CD4-positive, alpha-beta memory T cell (primary cell): Measurements from ENCODE around the gene MZT2A. TPM values are rescaled to one million over a fixed set of nuclear protein-coding genes. Genes with fewer than 3 reads are reported as not detected.
"Not testable (repeated sequence)": the region's sequence is repeated elsewhere in the genome, so short reads cannot be mapped to it uniquely, and the experiment has no call there.

ENCODE experiments used
- CTCF ChIA-PET: fragments of 350-600 bp; sonication (Branson Sonifier 250); formaldehyde crosslinking; loops from one replicate; lab custom pipeline; 2021; ENCODE audit warnings: inconsistent platforms; ENCODE audit not compliant: partially characterized antibody; lab: Charles Lee
- POLR2A ChIA-PET: fragments of 350-600 bp; sonication (Branson Sonifier 250); formaldehyde crosslinking; loops from one replicate; lab custom pipeline; 2021; ENCODE audit not compliant: partially characterized antibody; lab: Charles Lee
- DNase-seq, 5 donors: peaks; one replicate each; pipeline versions ENCODE4 v3.0.0 to v3.0.0-alpha.2; 2020 to 2022; ENCODE audit warnings: mixed read lengths in 1 of 5
- H3K27ac ChIP-seq: one replicate; pipeline ENCODE4 v1.7.0; 2013; ENCODE audit warnings: low read depth, low read length
- H3K27me3 ChIP-seq: 2 replicates; pipeline ENCODE4 v1.7.0; 2013; ENCODE audit warnings: mild to moderate bottlenecking, low read length, moderate library complexity; ENCODE audit not compliant: insufficient read depth
- H3K36me3 ChIP-seq: 2 replicates; pipeline ENCODE4 v1.7.0; 2013; ENCODE audit warnings: mild to moderate bottlenecking, low read length, moderate library complexity; ENCODE audit not compliant: insufficient read depth
- H3K4me1 ChIP-seq: 2 replicates; pipeline ENCODE4 v1.7.0; 2013; ENCODE audit warnings: mild to moderate bottlenecking, low read length, moderate library complexity; ENCODE audit not compliant: insufficient read depth
- H3K4me3 ChIP-seq, 2 donors: one replicate each; pipeline ENCODE4 v1.7.0; 2013; ENCODE audit warnings: low read length in 2 of 2, mild to moderate bottlenecking in 1 of 2
- H3K9me3 ChIP-seq, 2 donors: one replicate each; pipeline ENCODE4 v1.7.0; 2013; ENCODE audit warnings: low read length in 2 of 2, control low read depth in 1 of 2; ENCODE audit not compliant: control insufficient read depth in 1 of 2
- H3K27ac Mint-ChIP-seq, 7 donors: one replicate each; pipeline ENCODE4 v1.8.0; 2020 to 2021; ENCODE audit warnings: mixed read lengths in 7 of 7, mild to moderate bottlenecking in 6 of 7, inconsistent platforms in 3 of 7, moderate library complexity in 3 of 7
- H3K27me3 Mint-ChIP-seq, 2 donors: one replicate each; pipeline ENCODE4 v1.8.0; 2020 to 2021; ENCODE audit warnings: mixed read lengths in 2 of 2
- H3K36me3 Mint-ChIP-seq, 2 donors: one replicate each; pipeline ENCODE4 v1.8.0; 2020 to 2021; ENCODE audit warnings: mixed read lengths in 2 of 2, inconsistent platforms in 1 of 2, mild to moderate bottlenecking in 1 of 2
- H3K4me1 Mint-ChIP-seq, 4 donors: one replicate each; pipeline ENCODE4 v1.8.0; 2020 to 2021; ENCODE audit warnings: mixed read lengths in 4 of 4, mild to moderate bottlenecking in 1 of 4
- H3K4me3 Mint-ChIP-seq, 8 donors: one replicate each; pipeline ENCODE4 v1.8.0; 2020 to 2021; ENCODE audit warnings: mixed read lengths in 8 of 8, mild to moderate bottlenecking in 7 of 8, moderate library complexity in 6 of 8, inconsistent platforms in 3 of 8
- H3K9me3 Mint-ChIP-seq, 8 donors: one replicate each; pipeline ENCODE4 v1.8.0; 2020 to 2021; ENCODE audit warnings: mixed read lengths in 8 of 8, mild to moderate bottlenecking in 5 of 8, inconsistent platforms in 3 of 8, moderate library complexity in 1 of 8
- intact Hi-C: fragments of 100-400 bp; cut with micrococcal nuclease; formaldehyde crosslinking; loops from one replicate; pipeline ENCODE4 v1.15.1; 2023
- polyA plus RNA-seq, 2 donors: library from polyadenylated mRNA; unstranded; fragments of 300-500 nt; fragmentation: Illumina TruSeq; gene quantifications; one replicate each; pipeline ENCODE4 v1.2.3, GENCODE V29; 2021
- total RNA-seq, 2 experiments: library from RNA; stranded (reverse); gene quantifications; one replicate each; pipeline ENCODE4 v1.2.3, GENCODE V29; 2021

Gene MZT2A
- total and polyA plus RNA-seq, 4 experiments from 2014 or later, result 97.6 to 126 (median 112) TPM

DNA sequence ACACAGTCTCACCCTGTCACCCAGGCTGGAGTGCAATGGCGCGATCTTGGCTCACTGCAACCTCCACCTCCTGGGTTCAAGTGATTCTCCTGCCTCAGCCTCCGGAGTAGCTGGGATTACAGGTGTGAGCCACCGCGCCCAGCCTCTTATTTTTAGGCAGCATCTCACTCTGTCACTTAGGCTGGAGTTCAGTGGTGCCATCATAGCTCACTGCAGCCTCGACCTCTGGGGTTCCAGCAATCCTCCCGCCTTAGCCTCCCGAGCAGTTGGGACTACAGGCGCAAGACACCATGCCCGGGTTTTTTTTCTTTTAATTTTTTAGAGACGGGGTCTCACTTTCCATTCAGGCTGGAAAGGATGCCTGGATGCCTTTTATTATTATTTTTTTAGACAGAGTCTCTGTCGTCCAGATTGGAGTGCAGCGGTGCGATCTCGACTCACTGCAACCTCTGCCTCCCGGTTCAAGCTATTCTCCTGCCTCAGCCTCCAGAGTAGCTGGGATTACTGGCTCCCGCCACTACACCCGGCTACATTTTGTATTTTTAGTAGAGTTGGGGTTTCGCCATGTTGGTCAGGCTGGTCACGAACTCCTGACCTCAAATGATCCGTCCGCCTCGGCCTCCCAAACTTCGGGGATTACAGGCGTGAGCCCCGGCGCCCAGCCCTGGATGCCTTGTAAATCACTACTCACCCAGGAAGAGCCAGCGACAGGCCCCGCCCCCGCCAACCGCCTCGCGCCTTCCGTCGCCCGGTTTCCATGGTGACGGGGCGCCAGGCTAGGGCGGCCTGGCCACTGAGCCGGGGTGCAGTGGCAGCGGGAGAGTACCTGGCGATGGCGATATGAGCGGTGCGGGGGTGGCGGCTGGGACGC, 35.2 kb upstream of the MZT2A start, which contains the start of gene CCDC74A:
Gene CCDC74A (plus strand): TSS at position 758 of the 871 bp plus-strand sequence. CDS start 83 bp downstream, at position 841.
- H3K36me3 Mint-ChIP-seq, H3K27me3 Mint-ChIP-seq, H3K27ac ChIP-seq, H3K36me3 ChIP-seq, H3K27me3 ChIP-seq, H3K9me3 ChIP-seq, H3K4me1 ChIP-seq, H3K9me3 Mint-ChIP-seq: not testable (repeated sequence)
- intact Hi-C loops, result loop anchor here (1.0 kb wide), 1 partner anchor 35 kb away; the partner anchor contains the start of gene MZT2A
- H3K4me1 Mint-ChIP-seq, result peaks cover 0 to 19% (median 6%) of the 10 kb centered on the region in 4 donors
- CTCF ChIA-PET, result interaction anchor here (1.3 kb wide), 1 partner anchor 35 kb away, joined by 8 read pairs; the partner anchor contains the start of gene MZT2A
- POLR2A ChIA-PET, result interaction anchor here (0.7 to 1.3 kb wide), 2 partner anchors 35 to 1345 kb away, joined by 3 to 11 read pairs; partner anchors contain the start of genes MZT2A and MZT2B
- DNase-seq, result peak; percentile 80 to 83 (median 82)
- H3K4me3 ChIP-seq, result peak within 1 kb of the TSS in 1 of 2 donors; percentile 28
- H3K4me3 Mint-ChIP-seq, result peak within 1 kb of the TSS; percentile 83 to 94 (median 90)
- peak within 1 kb of the TSS; percentile 80 to 94 (median 85) for H3K27ac Mint-ChIP-seq

DNA sequence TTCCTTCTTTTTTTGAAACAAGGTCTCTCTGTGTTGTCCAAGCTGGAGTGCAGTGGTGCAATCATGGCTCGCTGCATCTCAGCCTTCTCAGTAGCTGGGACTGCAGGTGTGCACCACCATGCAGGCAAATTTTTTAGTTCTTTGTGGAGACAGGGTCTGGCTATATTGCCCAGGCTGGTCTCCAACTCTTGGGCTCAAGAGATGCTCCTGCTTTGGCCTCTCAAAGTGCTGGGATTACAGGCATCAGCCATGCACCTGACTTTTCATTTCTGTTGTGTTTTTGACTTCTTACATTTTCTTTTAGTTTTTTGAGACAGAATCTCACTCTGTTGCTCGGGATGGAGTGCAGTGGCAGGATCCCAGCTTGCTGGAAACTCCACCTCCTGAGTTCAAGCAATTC, 33.1 kb upstream of the MZT2A start:
- peak overlapping the region in 1 of 7 donors; percentile 66 for H3K27ac Mint-ChIP-seq
- H3K4me1 ChIP-seq, H3K4me3 Mint-ChIP-seq, H3K36me3 Mint-ChIP-seq, POLR2A ChIA-PET, H3K9me3 ChIP-seq, DNase-seq, H3K27ac ChIP-seq, H3K4me3 ChIP-seq, H3K27me3 ChIP-seq, H3K27me3 Mint-ChIP-seq, intact Hi-C loops, H3K36me3 ChIP-seq, H3K9me3 Mint-ChIP-seq, CTCF ChIA-PET: not testable (repeated sequence)
- H3K4me1 Mint-ChIP-seq, result peaks cover 0 to 19% (median 6%) of the 10 kb centered on the region in 4 donors

DNA sequence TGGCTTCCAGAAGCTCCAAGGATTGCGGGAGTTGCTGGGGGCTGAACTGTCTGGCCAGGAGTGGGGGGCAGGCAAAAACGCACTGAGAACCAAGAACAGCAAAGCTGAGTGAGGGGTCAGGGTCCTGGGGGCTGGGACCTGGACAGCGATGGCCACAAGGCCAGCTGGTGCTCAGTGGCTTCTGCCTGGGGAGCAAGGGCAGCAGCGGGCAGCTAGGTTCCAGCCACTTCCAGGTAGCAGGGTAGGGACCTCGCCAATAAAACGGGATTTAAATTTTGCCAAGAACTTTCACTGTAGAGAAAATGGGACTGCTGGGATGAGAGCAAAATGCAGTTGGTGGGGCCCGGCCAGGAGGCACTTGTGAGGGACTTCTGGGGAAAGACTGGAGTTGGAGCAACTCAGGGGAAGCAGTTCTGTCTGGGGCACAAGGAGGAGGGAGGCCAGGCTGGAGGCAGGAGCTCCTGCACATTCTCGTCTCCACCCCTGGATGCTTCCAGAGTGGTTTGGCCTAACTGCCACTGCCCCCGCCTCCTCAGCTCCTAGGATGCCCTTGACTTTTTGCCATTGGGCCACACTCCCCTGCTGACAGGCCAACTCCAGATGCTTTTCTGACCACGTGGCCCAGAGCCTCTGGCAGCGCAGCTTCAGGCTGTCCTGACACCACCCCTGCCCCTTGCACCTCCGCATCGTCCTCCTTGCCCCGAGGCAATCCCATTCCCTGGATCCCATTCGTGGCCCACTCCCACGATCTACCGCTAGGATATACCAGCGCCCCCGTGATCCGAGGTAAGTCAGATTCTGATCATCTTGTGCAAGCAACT, 30.0 kb upstream of the MZT2A start:
- Histone ChIP-seq H3K4me1 (peaks cover 1% of the 10 kb centered on the region), H3K27ac (no peak overlapping the region), H3K4me3 (no peak overlapping the region), H3K36me3 (no peaks in the 10 kb centered on the region), H3K27me3 (no peaks in the 10 kb centered on the region), H3K9me3 (no peaks in the 10 kb centered on the region)
- peaks cover 0 to 2% (median 0%) of the 10 kb centered on the region in 4 donors for H3K4me1 Mint-ChIP-seq
- ChIA-PET CTCF (interaction anchor here (1.4 kb wide), 1 partner anchor 30 kb away, joined by 4 read pairs; the partner anchor contains the start of gene MZT2A), POLR2A (no interaction called here)
- H3K36me3 Mint-ChIP-seq, result peaks cover 3 to 16% of the 10 kb centered on the region in 2 donors
- no peaks in the 10 kb centered on the region for H3K9me3 Mint-ChIP-seq
- no peak for DNase-seq
- H3K27ac Mint-ChIP-seq, result no peak overlapping the region
- H3K4me3 Mint-ChIP-seq, result no peak overlapping the region
- no peaks in the 10 kb centered on the region for H3K27me3 Mint-ChIP-seq
- intact Hi-C loops, result no loop called here

DNA sequence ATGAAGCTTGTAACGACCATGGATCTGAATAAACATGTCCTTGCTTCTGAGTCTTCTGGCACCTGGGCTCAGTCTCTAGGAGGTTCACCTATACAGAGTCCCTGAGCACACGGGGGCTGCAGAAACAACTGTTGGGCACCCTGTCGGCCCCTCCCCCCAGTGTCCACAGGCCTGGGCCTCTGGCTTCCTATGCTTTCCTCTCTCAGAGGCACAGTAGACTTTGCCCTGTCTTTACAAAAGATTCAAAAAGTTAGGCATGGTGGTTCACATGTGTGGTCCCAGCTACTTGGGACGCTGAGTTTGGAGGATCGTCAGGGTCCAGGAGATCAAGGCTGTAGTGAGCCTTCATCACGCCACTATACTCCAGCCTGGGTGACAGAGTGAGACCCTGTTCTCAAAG, 29.3 kb upstream of the MZT2A start:
- H3K27ac ChIP-seq, H3K36me3 ChIP-seq, H3K4me3 ChIP-seq, H3K27me3 ChIP-seq, DNase-seq, POLR2A ChIA-PET, H3K27ac Mint-ChIP-seq, H3K9me3 ChIP-seq, H3K4me3 Mint-ChIP-seq, H3K9me3 Mint-ChIP-seq, H3K27me3 Mint-ChIP-seq, H3K4me1 ChIP-seq, intact Hi-C loops, H3K4me1 Mint-ChIP-seq: not testable (repeated sequence)
- peaks cover 3 to 19% of the 10 kb centered on the region in 2 donors for H3K36me3 Mint-ChIP-seq
- CTCF ChIA-PET, result interaction anchor here (1.4 kb wide), 1 partner anchor 29 kb away, joined by 4 read pairs; the partner anchor contains the start of gene MZT2A

DNA sequence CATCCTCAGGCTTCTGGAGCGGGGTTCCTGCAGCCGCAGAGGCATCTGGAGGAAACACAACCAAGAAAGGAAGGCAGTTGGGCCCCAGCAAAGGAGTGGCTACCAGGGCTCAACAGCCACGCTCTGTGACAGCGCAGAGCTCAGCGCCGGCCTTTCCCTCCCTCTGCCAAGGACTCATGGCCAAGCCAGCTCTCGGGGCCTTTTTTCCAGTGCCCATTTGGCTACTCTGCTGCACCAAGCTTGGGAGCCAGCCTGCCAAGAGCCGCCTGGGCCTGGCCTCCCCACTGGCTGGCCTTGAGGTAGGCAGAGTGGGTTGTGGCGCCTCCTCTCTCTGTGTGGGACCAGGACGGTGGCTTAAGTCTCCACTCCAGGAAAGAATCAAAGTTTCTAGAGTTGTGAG, 28.3 kb upstream of the MZT2A start:
- no peaks in the 10 kb centered on the region for H3K27me3 Mint-ChIP-seq
- intact Hi-C loops, result no loop called here
- Histone ChIP-seq H3K36me3 (no peaks in the 10 kb centered on the region), H3K4me1 (no peaks in the 10 kb centered on the region), H3K27me3 (no peaks in the 10 kb centered on the region), H3K4me3 (no peak overlapping the region), H3K27ac (no peak overlapping the region), H3K9me3 (no peaks in the 10 kb centered on the region)
- no peak overlapping the region for H3K4me3 Mint-ChIP-seq
- no peak overlapping the region for H3K27ac Mint-ChIP-seq
- no peaks in the 10 kb centered on the region for H3K9me3 Mint-ChIP-seq
- ChIA-PET POLR2A (no interaction called here), CTCF (no interaction called here)
- H3K36me3 Mint-ChIP-seq, result peaks cover 3 to 26% of the 10 kb centered on the region in 2 donors
- H3K4me1 Mint-ChIP-seq, result no peaks in the 10 kb centered on the region
- DNase-seq, result no peak

DNA sequence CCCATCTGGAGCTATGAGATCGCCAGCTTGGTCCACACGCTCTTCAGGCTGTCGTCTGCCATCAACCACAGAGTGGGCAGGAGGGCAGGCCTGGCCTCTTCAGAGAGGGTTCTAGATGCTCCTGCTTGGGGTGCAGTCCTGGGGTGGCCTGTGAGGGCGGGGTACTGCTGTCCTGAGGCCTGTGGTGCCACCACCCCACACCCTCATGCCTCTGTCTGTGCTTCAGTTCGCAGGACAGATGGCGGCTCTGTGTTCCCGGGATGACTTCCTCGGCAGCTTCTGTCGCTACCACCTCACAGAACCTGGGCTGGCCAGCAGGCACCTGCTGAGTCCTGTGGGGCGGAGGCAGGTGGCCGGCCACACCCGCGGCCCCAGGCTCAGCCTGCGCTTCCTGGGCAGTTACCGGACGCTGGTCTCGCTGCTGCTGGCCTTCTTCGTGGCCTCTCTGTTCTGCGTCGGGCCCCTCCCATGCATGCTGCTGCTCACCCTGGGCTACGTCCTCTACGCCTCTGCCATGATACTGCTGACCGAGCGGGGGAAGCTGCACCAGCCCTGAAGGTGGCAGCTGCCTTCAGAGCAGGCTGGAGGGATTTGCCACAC, 27.8 kb upstream of the MZT2A start:
- H3K4me1 Mint-ChIP-seq, H3K36me3 ChIP-seq, H3K9me3 ChIP-seq, H3K27ac Mint-ChIP-seq, DNase-seq, H3K4me3 Mint-ChIP-seq, H3K4me1 ChIP-seq, POLR2A ChIA-PET, H3K27ac ChIP-seq, CTCF ChIA-PET, H3K27me3 Mint-ChIP-seq, H3K4me3 ChIP-seq, H3K27me3 ChIP-seq, intact Hi-C loops, H3K9me3 Mint-ChIP-seq: not testable (repeated sequence)
- H3K36me3 Mint-ChIP-seq, result peaks cover 3 to 28% of the 10 kb centered on the region in 2 donors
